ENCODE results near the gene UBE2D4.

UBE2D4 gene

DNA sequence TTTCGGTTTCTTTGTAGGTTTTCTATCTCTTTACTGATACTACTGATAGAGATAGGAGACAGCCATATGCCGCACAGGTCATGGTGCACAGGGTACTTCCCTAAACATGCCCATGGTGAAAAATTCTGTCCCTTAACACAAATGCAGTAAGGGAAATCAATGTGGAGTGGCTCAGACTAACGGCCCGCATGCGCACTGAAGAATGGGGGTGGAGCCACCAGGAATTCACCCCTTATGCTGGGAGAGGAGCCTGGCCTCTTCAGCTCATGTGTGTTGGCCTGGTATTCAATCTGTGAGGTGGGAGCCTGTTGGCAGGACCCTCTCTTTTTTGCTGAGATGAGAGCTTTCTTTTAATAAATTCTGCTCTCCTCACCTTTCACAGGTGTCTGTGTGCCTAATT lies 11.4 kb upstream of the UBE2D4 start:
- DNase-seq: no peak
- H3K27me3 ChIP-seq (replicated peaks; ENCODE audit: control insufficient read depth, insufficient read depth, low read length, poor library complexity, severe bottlenecking): no peaks in the 10 kb centered on the region
- no peaks in the 10 kb centered on the region for H3K36me3 ChIP-seq (ENCODE audit: control insufficient read depth, insufficient read depth, low read length)
- no peak overlapping the region for H3K27ac ChIP-seq (ENCODE audit: insufficient read depth, low read length, poor library complexity, severe bottlenecking)
- no peaks in the 10 kb centered on the region for H3K9me3 ChIP-seq (ENCODE audit: control insufficient read depth, low read length)
- no peak overlapping the region for H3K4me3 ChIP-seq (ENCODE audit: insufficient read depth, low read depth, low read length, poor library complexity, severe bottlenecking)
- no peaks in the 10 kb centered on the region for H3K4me1 ChIP-seq (ENCODE audit: control insufficient read depth, insufficient read depth, low read length, poor library complexity, severe bottlenecking)

DNA sequence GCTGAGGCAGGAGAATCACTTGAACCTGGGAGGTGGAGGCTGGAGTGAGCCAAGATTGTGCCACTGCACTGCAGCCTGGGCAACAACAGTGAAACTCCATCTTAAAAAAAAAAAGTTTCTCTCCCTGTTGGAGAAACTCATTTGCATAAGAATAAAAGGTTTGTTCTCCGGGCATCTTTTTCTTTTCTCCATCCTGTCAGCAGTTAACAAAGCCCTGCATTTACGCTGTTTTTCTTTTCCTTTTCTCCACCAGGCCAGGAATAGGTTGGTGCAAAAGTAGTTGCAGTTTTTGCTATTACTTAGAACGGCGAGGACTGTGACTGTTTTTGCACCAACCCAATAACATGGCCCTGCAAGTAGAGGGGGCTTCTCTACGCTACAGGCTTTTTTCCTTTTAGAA lies 10.3 kb upstream of the UBE2D4 start:
- Histone ChIP-seq H3K9me3 (ENCODE audit: control insufficient read depth, low read length) (no peaks in the 10 kb centered on the region), H3K4me3 (ENCODE audit: insufficient read depth, low read depth, low read length, poor library complexity, severe bottlenecking) (no peak overlapping the region), H3K4me1 (ENCODE audit: control insufficient read depth, insufficient read depth, low read length, poor library complexity, severe bottlenecking) (no peaks in the 10 kb centered on the region), H3K27me3 (replicated peaks; ENCODE audit: control insufficient read depth, insufficient read depth, low read length, poor library complexity, severe bottlenecking) (no peaks in the 10 kb centered on the region), H3K36me3 (ENCODE audit: control insufficient read depth, insufficient read depth, low read length) (no peaks in the 10 kb centered on the region), H3K27ac (ENCODE audit: insufficient read depth, low read length, poor library complexity, severe bottlenecking) (no peak overlapping the region)
- DNase-seq: no peak

DNA sequence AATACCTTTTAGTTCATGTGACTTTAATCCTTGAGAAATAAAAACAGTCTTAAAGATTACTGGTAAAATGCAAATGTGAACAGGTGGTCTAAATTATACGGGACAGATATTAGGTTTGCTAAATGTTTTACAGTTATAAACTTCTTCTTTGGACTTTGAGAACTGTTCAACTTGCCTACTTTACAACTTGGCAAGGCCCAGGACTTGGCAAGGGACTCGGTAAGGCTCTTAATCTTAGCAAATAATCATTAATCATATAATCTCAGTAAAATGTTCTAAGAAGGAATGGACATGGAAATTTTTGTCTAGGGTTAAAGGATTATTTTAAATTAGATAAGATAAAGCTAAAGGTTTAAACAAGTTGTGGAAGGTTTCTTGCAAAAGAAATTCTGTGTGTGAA lies 4.8 kb upstream of the UBE2D4 start:
- H3K9me3 ChIP-seq (ENCODE audit: control insufficient read depth, low read length): no peaks in the 10 kb centered on the region
- H3K4me3 ChIP-seq (ENCODE audit: insufficient read depth, low read depth, low read length, poor library complexity, severe bottlenecking): no peak overlapping the region
- H3K36me3 ChIP-seq (ENCODE audit: control insufficient read depth, insufficient read depth, low read length): no peaks in the 10 kb centered on the region
- H3K4me1 ChIP-seq (ENCODE audit: control insufficient read depth, insufficient read depth, low read length, poor library complexity, severe bottlenecking): peaks cover 4% of the 10 kb centered on the region
- no peaks in the 10 kb centered on the region for H3K27me3 ChIP-seq (replicated peaks; ENCODE audit: control insufficient read depth, insufficient read depth, low read length, poor library complexity, severe bottlenecking)
- DNase-seq: no peak
- H3K27ac ChIP-seq (ENCODE audit: insufficient read depth, low read length, poor library complexity, severe bottlenecking): no peak overlapping the region

DNA sequence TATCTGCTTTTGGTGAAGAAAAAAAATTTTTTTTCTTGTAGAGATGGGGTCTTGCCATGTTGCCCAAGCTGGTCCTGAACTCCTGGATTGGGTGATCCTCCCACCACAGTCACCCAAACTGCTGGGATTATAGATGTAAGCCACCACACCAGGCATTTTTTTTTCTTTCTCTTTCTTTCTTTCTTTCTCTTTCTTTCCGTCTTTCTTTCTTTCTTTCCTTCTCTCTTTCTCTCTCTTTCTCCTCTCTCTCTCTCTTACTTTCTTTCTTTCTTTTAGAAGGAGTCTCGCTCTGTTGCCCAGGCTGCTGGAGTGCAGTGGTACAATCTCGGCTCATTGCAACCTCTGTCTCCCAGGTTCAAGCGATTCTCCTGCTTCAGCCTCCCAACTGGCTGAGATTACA lies 3.5 kb upstream of the UBE2D4 start:
- H3K4me3 ChIP-seq (ENCODE audit: insufficient read depth, low read depth, low read length, poor library complexity, severe bottlenecking): no peak overlapping the region
- H3K4me1 ChIP-seq (ENCODE audit: control insufficient read depth, insufficient read depth, low read length, poor library complexity, severe bottlenecking): peaks cover 4% of the 10 kb centered on the region
- no peak overlapping the region for H3K27ac ChIP-seq (ENCODE audit: insufficient read depth, low read length, poor library complexity, severe bottlenecking)
- H3K9me3 ChIP-seq (ENCODE audit: control insufficient read depth, low read length): no peaks in the 10 kb centered on the region
- no peaks in the 10 kb centered on the region for H3K36me3 ChIP-seq (ENCODE audit: control insufficient read depth, insufficient read depth, low read length)
- no peaks in the 10 kb centered on the region for H3K27me3 ChIP-seq (replicated peaks; ENCODE audit: control insufficient read depth, insufficient read depth, low read length, poor library complexity, severe bottlenecking)
- DNase-seq: no peak

DNA sequence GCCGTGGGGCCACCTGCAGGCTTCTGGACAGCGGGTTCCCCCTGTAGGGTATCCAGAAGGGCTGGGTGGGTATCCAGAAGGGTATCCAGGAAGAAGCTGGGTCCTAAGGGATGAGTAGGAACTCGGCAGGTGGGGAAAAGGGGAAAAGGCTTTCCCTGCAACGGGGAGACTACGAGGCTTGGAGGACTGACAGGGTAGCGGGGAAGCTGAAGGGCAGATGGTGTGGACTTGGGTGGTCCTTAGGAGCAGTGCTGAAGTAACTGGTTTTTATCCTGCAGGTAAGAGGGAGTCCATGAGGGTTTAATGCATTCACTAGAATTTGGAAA lies 525 bp downstream of the UBE2D4 start:
- no peak for DNase-seq
- Histone ChIP-seq H3K36me3 (ENCODE audit: control insufficient read depth, insufficient read depth, low read length) (no peaks in the 10 kb centered on the region), H3K27me3 (replicated peaks; ENCODE audit: control insufficient read depth, insufficient read depth, low read length, poor library complexity, severe bottlenecking) (no peaks in the 10 kb centered on the region), H3K27ac (ENCODE audit: insufficient read depth, low read length, poor library complexity, severe bottlenecking) (peak overlapping the region; percentile 85), H3K4me1 (ENCODE audit: control insufficient read depth, insufficient read depth, low read length, poor library complexity, severe bottlenecking) (peaks cover 4% of the 10 kb centered on the region), H3K9me3 (ENCODE audit: control insufficient read depth, low read length) (no peaks in the 10 kb centered on the region), H3K4me3 (ENCODE audit: insufficient read depth, low read depth, low read length, poor library complexity, severe bottlenecking) (peak overlapping the region; percentile 55)

DNA sequence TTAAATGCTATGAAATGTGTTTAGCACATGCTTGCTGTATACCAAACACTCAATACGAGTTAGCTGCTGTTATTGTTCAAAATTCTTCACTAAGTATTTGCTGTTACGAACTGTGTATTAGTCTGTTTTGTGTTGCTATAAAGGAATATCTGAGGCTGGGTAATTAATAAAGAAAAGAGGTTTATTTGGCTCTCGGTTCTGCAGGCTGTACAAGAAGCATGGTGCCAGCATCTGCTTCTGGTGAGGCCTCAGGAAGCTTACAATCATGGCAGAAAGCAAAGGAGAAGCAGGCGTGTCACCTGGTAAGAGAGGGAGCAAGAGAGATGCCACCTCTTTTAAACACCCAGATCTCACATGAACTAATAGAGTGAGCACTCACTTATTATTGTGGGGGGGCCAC lies 1.6 kb downstream of the UBE2D4 start:
- H3K27me3 ChIP-seq (replicated peaks; ENCODE audit: control insufficient read depth, insufficient read depth, low read length, poor library complexity, severe bottlenecking): no peaks in the 10 kb centered on the region
- peaks cover 4% of the 10 kb centered on the region for H3K4me1 ChIP-seq (ENCODE audit: control insufficient read depth, insufficient read depth, low read length, poor library complexity, severe bottlenecking)
- H3K4me3 ChIP-seq (ENCODE audit: insufficient read depth, low read depth, low read length, poor library complexity, severe bottlenecking): no peak overlapping the region
- H3K9me3 ChIP-seq (ENCODE audit: control insufficient read depth, low read length): no peaks in the 10 kb centered on the region
- no peaks in the 10 kb centered on the region for H3K36me3 ChIP-seq (ENCODE audit: control insufficient read depth, insufficient read depth, low read length)
- no peak overlapping the region for H3K27ac ChIP-seq (ENCODE audit: insufficient read depth, low read length, poor library complexity, severe bottlenecking)
- DNase-seq: no peak

DNA sequence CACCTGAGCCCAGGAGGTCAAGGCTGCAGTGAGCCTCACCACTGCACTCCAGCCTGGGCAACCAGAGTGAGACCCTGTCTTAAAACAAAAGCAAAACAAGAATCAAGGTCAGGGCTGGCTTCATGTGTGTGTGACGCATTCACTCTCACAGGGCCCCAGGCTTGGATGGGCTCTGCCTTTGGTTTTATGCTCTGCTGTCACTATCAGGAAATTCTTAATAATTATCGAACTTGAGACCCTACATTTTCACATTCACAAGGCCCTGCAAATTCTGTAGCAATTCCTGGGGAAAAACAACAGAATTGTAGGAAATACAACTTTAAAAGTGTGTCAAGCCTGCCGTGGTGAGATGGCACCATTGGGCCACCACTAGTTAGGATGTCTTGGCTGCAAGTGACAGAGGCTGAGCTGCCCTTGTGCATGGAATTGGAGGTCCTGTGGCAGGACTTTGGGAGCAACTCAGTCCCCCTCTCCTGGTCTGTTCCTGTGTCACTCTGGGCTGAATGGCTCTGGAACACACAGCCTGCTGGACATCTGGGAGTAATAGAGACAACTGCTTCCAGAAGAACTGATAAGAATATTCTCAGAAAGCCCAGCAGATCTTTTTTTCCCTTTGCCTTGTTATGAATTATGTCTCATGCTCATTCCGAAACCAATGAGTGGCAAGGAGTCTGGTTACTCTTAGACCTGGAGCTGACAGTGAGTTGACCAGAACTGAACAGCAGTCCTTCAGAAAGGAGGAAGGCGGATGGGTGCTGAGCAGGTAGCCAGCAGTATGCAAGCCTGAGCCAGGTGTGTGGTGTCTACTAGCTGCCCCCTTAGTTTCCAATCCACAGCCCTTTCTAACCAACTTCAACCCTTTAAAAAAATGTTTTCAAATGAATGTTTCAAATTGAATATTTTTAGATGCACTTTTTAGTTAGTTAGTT lies 3.6 kb downstream of the UBE2D4 start:
- peaks cover 4% of the 10 kb centered on the region for H3K4me1 ChIP-seq (ENCODE audit: control insufficient read depth, insufficient read depth, low read length, poor library complexity, severe bottlenecking)
- DNase-seq: no peak
- no peak overlapping the region for H3K4me3 ChIP-seq (ENCODE audit: insufficient read depth, low read depth, low read length, poor library complexity, severe bottlenecking)
- H3K27me3 ChIP-seq (replicated peaks; ENCODE audit: control insufficient read depth, insufficient read depth, low read length, poor library complexity, severe bottlenecking): no peaks in the 10 kb centered on the region
- H3K27ac ChIP-seq (ENCODE audit: insufficient read depth, low read length, poor library complexity, severe bottlenecking): no peak overlapping the region
- no peaks in the 10 kb centered on the region for H3K36me3 ChIP-seq (ENCODE audit: control insufficient read depth, insufficient read depth, low read length)
- H3K9me3 ChIP-seq (ENCODE audit: control insufficient read depth, low read length): no peaks in the 10 kb centered on the region

DNA sequence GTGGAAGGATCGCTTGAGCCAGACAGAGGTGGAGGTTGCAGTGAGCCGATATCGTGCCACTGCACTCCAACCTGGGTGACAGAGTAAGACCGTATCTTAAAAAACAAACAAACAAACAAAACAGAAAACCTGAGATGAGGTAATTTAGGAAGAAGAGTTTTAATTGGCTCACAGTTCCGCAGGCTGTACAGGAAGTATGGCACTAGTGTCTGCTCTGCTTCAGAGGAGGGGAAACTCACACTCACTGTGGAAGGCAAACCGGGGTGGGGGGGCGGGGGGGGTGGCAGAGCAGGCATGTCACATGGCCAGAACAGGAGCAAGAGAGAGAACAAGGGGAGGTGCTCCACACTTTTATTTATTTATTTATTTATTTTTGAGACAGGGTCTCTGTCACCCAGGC lies 5.1 kb downstream of the UBE2D4 start:
- Histone ChIP-seq H3K4me1 (ENCODE audit: control insufficient read depth, insufficient read depth, low read length, poor library complexity, severe bottlenecking) (no peaks in the 10 kb centered on the region), H3K4me3 (ENCODE audit: insufficient read depth, low read depth, low read length, poor library complexity, severe bottlenecking) (no peak overlapping the region), H3K27me3 (replicated peaks; ENCODE audit: control insufficient read depth, insufficient read depth, low read length, poor library complexity, severe bottlenecking) (no peaks in the 10 kb centered on the region), H3K9me3 (ENCODE audit: control insufficient read depth, low read length) (no peaks in the 10 kb centered on the region), H3K36me3 (ENCODE audit: control insufficient read depth, insufficient read depth, low read length) (no peaks in the 10 kb centered on the region), H3K27ac (ENCODE audit: insufficient read depth, low read length, poor library complexity, severe bottlenecking) (no peak overlapping the region)
- no peak for DNase-seq

DNA sequence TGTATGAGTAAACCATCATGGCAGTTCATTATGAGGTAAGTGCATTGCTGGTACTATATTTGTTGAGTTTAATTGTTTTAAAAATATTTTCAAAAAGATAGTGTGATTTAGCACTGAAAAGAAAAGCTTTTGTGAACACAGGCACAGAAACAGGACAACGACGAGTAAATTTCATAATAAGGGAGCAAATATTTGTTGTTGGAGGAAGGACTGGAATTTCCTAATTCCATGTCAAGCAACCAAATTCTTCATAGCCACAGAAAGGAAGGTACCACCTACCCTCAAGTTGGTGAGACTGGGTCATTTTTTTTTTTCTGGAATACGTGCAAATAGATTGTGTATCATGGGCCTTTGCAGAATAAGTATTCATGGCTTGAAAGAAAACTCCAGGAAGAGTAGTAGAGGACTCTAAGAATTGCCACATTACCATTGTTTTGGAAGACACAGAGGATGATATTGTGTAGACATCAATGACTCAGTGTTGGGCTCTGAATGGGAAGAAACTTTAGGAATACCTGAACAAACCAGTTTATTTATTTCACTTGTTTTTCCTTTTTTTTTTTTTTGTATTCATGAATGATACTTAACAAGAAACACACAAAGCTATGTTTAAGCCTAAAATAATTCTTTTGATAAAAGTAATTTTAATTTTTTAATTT lies 7.8 kb downstream of the UBE2D4 start:
- Histone ChIP-seq H3K4me3 (ENCODE audit: insufficient read depth, low read depth, low read length, poor library complexity, severe bottlenecking) (no peak overlapping the region), H3K36me3 (ENCODE audit: control insufficient read depth, insufficient read depth, low read length) (no peaks in the 10 kb centered on the region), H3K9me3 (ENCODE audit: control insufficient read depth, low read length) (no peaks in the 10 kb centered on the region), H3K27ac (ENCODE audit: insufficient read depth, low read length, poor library complexity, severe bottlenecking) (no peak overlapping the region), H3K4me1 (ENCODE audit: control insufficient read depth, insufficient read depth, low read length, poor library complexity, severe bottlenecking) (no peaks in the 10 kb centered on the region), H3K27me3 (replicated peaks; ENCODE audit: control insufficient read depth, insufficient read depth, low read length, poor library complexity, severe bottlenecking) (no peaks in the 10 kb centered on the region)
- no peak for DNase-seq

DNA sequence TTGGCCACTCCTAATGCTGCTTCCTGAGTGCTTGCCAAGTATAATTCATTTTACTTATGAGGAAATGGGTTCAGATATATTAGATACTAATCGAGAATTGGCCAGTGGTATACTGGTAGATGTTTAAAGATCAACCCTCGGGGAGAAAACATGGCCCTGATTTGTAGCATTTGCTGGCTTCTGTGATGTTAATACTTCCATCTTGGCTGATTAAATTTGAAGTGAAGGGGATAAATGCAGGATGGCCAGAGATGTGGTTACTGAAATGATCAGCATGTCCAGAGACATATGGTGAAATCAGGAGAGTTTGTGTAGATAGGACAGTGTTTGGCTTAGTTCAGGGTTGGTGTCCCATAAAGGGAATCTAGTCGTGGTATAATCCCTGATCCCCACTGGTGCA lies 11.2 kb downstream of the UBE2D4 start:
- Histone ChIP-seq H3K36me3 (ENCODE audit: control insufficient read depth, insufficient read depth, low read length) (no peaks in the 10 kb centered on the region), H3K9me3 (ENCODE audit: control insufficient read depth, low read length) (no peaks in the 10 kb centered on the region), H3K4me3 (ENCODE audit: insufficient read depth, low read depth, low read length, poor library complexity, severe bottlenecking) (no peak overlapping the region), H3K4me1 (ENCODE audit: control insufficient read depth, insufficient read depth, low read length, poor library complexity, severe bottlenecking) (no peaks in the 10 kb centered on the region), H3K27ac (ENCODE audit: insufficient read depth, low read length, poor library complexity, severe bottlenecking) (no peak overlapping the region), H3K27me3 (replicated peaks; ENCODE audit: control insufficient read depth, insufficient read depth, low read length, poor library complexity, severe bottlenecking) (no peaks in the 10 kb centered on the region)
- no peak for DNase-seq

Measured in effector memory CD4-positive, alpha-beta T cell (primary cell).